Right lobe of liver (tissue), 6 donors: ENCODE results near the gene THBS4. TPM values are rescaled to one million over a fixed set of nuclear protein-coding genes. Genes with fewer than 3 reads are reported as not detected.

Experiments used
- ATAC-seq, 4 donors: fragments of 200-7000 bp; cut with Tn5 transposase; one replicate each; pipeline ENCODE4 v1.9.1; 2020; ENCODE audit warnings: mild to moderate bottlenecking in 4 of 4, moderate library complexity in 4 of 4
- DNase-seq, 3 donors: peaks; one replicate each; pipeline ENCODE4 v3.0.0-alpha.2; 2020
- H3K27ac ChIP-seq, 3 donors: fragments of 200-600 bp; one replicate each; pipeline ENCODE4 v1.8.0; 2022
- H3K27me3 ChIP-seq, 2 donors: fragments of 200-600 bp; one replicate each; pipeline ENCODE4 v1.8.0; 2022
- H3K36me3 ChIP-seq, 4 donors: fragments of 200-600 bp; sonication (generic) in 1 of 4; one replicate each; pipeline versions ENCODE4 v1.5.1 to v1.8.0; 2017 to 2022; ENCODE audit warnings: control low read depth in 1 of 4
- H3K4me1 ChIP-seq, 4 donors: fragments of 200-600 bp; sonication (generic) in 1 of 4; one replicate each; pipeline versions ENCODE4 v1.5.1 to v1.8.0; 2017 to 2022; ENCODE audit warnings: control low read depth in 1 of 4
- H3K4me3 ChIP-seq, 3 donors: fragments of 200-600 bp; one replicate each; pipeline ENCODE4 v1.8.0; 2022
- H3K9me3 ChIP-seq, 4 donors: fragments of 200-600 bp; sonication (generic) in 1 of 4; one replicate each; pipeline versions ENCODE4 v1.5.1 to v1.8.0; 2017 to 2022; ENCODE audit warnings: control low read depth in 1 of 4
- CTCF ChIP-seq, 4 donors: fragments of 200-600 bp in 3 of 4; fragments of 450-650 bp in 1 of 4; IDR thresholded peaks; one replicate each; pipeline versions ENCODE4 v1.5.1 to v1.8.0; 2016 to 2022; ENCODE audit warnings: antibody characterized with exemption in 4 of 4, mild to moderate bottlenecking in 2 of 4
- POLR2A ChIP-seq: fragments of 450-650 bp; IDR thresholded peaks from one replicate; pipeline ENCODE4 v1.6.1; 2017; ENCODE audit warnings: antibody characterized with exemption, mild to moderate bottlenecking
- WGBS: methylation state at CpG from one replicate; pipeline ENCODE4 v1.1.6; 2018; ENCODE audit warnings: low coverage, low lambda C conversion rate; ENCODE audit not compliant: insufficient coverage; ENCODE audit errors: missing lambda C conversion rate; 5-methylcytosine and 5-hydroxymethylcytosine counted together
- intact Hi-C, 2 donors: fragments of 100-400 bp; cut with DNase I; formaldehyde crosslinking; loops; one replicate each; pipeline versions ENCODE4 v1.11.2 to v1.14.1; 2022
- total RNA-seq, 6 experiments: library from RNA; depleted of rRNA in 2 of 6; stranded (reverse); fragments of >200 nt in 2 of 6; fragmentation: NEBNext Ultra II Directional in 3 of 6; extraction: Animal tissue kit (Norgen Biotek cat#: 25700) in 3 of 6; gene quantifications; one replicate each; pipeline versions ENCODE4 v1.1.0 to v1.2.4, GENCODE V29; 2016 to 2023
- donor health status: DM: no; HTN: yes; CAD: no.
- donor health status: DM: no; HTN: no; CAD: no.
- donor health status: DM: no; HTN: no; CAD: no.
- donor health status: DM: no; HTN: yes; CAD: no.
- donor health status: DM: no; HTN: yes; CAD: no.

THBS4 gene
- total RNA-seq, 6 experiments from 2014 or later, result 0.24 to 0.37 TPM; not detected in 4

GRCh38 chr5:80067531-80068245 lies 32.5 kb downstream of the THBS4 start:
- no peak for TF ChIP-seq CTCF (IDR thresholded peaks at IDR 0.05)
- no peak for TF ChIP-seq POLR2A
- Histone ChIP-seq H3K27ac (no peak overlapping the region), H3K9me3 (no peaks in the 10 kb centered on the region), H3K4me3 (no peak overlapping the region), H3K27me3 (no peaks in the 10 kb centered on the region), H3K4me1 (no peaks in the 10 kb centered on the region), H3K36me3 (no peaks in the 10 kb centered on the region)
- ATAC-seq, result no peak
- intact Hi-C loops, result no loop called here
- no peak for DNase-seq
- 84% methylated on average over 8 of the region's 8 CpGs for WGBS

GRCh38 chr5:80068246-80068636 lies 33.1 kb downstream of the THBS4 start:
- H3K36me3 ChIP-seq, result no peaks in the 10 kb centered on the region
- no peaks in the 10 kb centered on the region for H3K27me3 ChIP-seq
- H3K4me1 ChIP-seq, result no peaks in the 10 kb centered on the region
- H3K4me3 ChIP-seq, result no peak overlapping the region
- DNase-seq (no peak), ATAC-seq (no peak)
- TF ChIP-seq POLR2A (no peak), CTCF (IDR thresholded peaks at IDR 0.05) (no peak)
- H3K27ac ChIP-seq, result no peak overlapping the region
- no peaks in the 10 kb centered on the region for H3K9me3 ChIP-seq
- intact Hi-C loops, result no loop called here
- 91% methylated on average over 4 of the region's 5 CpGs for WGBS

GRCh38 chr5:80068775-80069174 lies 33.6 kb downstream of the THBS4 start:
- Histone ChIP-seq H3K4me3 (no peak overlapping the region), H3K27ac (no peak overlapping the region), H3K36me3 (no peaks in the 10 kb centered on the region), H3K9me3 (no peaks in the 10 kb centered on the region), H3K27me3 (no peaks in the 10 kb centered on the region), H3K4me1 (no peaks in the 10 kb centered on the region)
- DNase-seq (no peak), ATAC-seq (no peak)
- no peak for TF ChIP-seq POLR2A
- no peak for TF ChIP-seq CTCF (IDR thresholded peaks at IDR 0.05)
- intact Hi-C loops, result no loop called here
- WGBS, result 68% methylated on average over 4 of the region's 4 CpGs

- Histone ChIP-seq H3K36me3 (no peaks in the 10 kb centered on the region), H3K27ac (no peak overlapping the region), H3K27me3 (no peaks in the 10 kb centered on the region), H3K4me3 (no peak overlapping the region), H3K4me1 (no peaks in the 10 kb centered on the region), H3K9me3 (no peaks in the 10 kb centered on the region)
- WGBS, result 57% methylated on average over 4 of the region's 4 CpGs
- no peak for DNase-seq
- no peak for ATAC-seq
- intact Hi-C loops, result no loop called here
- TF ChIP-seq POLR2A, result no peak
- no peak for TF ChIP-seq CTCF (IDR thresholded peaks at IDR 0.05)
These were observed 34.2 kb downstream of the THBS4 start for GRCh38 chr5:80069251-80069800.
